Endothelial cell of umbilical vein (primary cell): ENCODE results near the gene DNMT1. TPM values are rescaled to one million over a fixed set of nuclear protein-coding genes. Genes with fewer than 3 reads are reported as not detected.

ENCODE experiments used
- BruUV-seq: library from RNA; stranded (reverse); fragments of 400-500 nt; replicated peaks from 2 replicates; lab custom pipeline; 2021; lab: Mats Ljungman, UMichigan
- CTCF ChIA-PET: fragments of 300-600, 350-600 bp; sonication (Branson Sonifier 250); formaldehyde crosslinking; loops from one replicate; lab custom pipeline; 2021; ENCODE audit warnings: antibody characterized with exemption, inconsistent platforms; lab: Charles Lee
- POLR2A ChIA-PET: fragments of 300-600, 350-600 bp; sonication (Branson Sonifier 250); formaldehyde crosslinking; loops from one replicate; lab custom pipeline; 2021; ENCODE audit warnings: antibody characterized with exemption, inconsistent platforms; lab: Charles Lee
- DNase-seq: peaks from one replicate; pipeline ENCODE4 v3.0.0-alpha.2; 2011; ENCODE audit warnings: low read depth, low spot score
- FAIRE-seq: peaks from 2 replicates; lab custom pipeline; 2011; peaks lifted over from hg19 to GRCh38; lab: Jason Lieb, UNC
- H2AFZ ChIP-seq: 2 replicates; pipeline ENCODE4 v1.6.0; 2012; ENCODE audit warnings: low read depth, low read length, control low read depth, inconsistent platforms
- H3K27ac ChIP-seq: 2 replicates; pipeline ENCODE4 v1.5.1; 2011; ENCODE audit warnings: low read depth, mild to moderate bottlenecking, control low read depth, low read length, moderate library complexity; ENCODE audit not compliant: insufficient read depth
- H3K27me3 ChIP-seq, 2 experiments: 2 replicates each; pipeline versions ENCODE4 v1.6.0 to v1.6.1; 2011; ENCODE audit warnings: low read length in 2 of 2, mixed read lengths in 1 of 2; ENCODE audit not compliant: control insufficient read depth in 2 of 2, insufficient read depth in 2 of 2
- H3K36me3 ChIP-seq, 2 experiments: 2 replicates in 1 of 2; 3 replicates in 1 of 2; pipeline ENCODE4 v1.5.1; 2011; ENCODE audit warnings: low read length in 2 of 2, mild to moderate bottlenecking in 1 of 2, moderate library complexity in 1 of 2; ENCODE audit not compliant: control insufficient read depth in 2 of 2, insufficient read depth in 2 of 2; ENCODE audit errors: extremely low read depth in 1 of 2
- H3K4me1 ChIP-seq: 3 replicates; pipeline ENCODE4 v1.5.1; 2011; ENCODE audit warnings: mild to moderate bottlenecking, low read length; ENCODE audit not compliant: control insufficient read depth, insufficient read depth; ENCODE audit errors: extremely low read depth
- H3K4me2 ChIP-seq: 2 replicates; pipeline ENCODE4 v1.6.1; 2011; ENCODE audit warnings: low read length, control low read depth, mixed read lengths; ENCODE audit not compliant: insufficient read depth
- H3K4me3 ChIP-seq, 3 experiments: fragments of 200-600 bp in 1 of 3; sonication (generic), shearing (Covaris generic) in 1 of 3; replicated peaks in 1 of 3; 2 replicates each; pipeline ENCODE4 v1.5.1; 2011 to 2016; ENCODE audit warnings: control low read depth in 3 of 3, low read length in 3 of 3, mild to moderate bottlenecking in 2 of 3, inconsistent platforms in 1 of 3, low read depth in 1 of 3, moderate library complexity in 1 of 3; ENCODE audit not compliant: insufficient read depth in 1 of 3
- H3K79me2 ChIP-seq: 2 replicates; pipeline ENCODE4 v1.6.0; 2012; ENCODE audit warnings: low read length, inconsistent platforms; ENCODE audit not compliant: control insufficient read depth, insufficient read depth
- H3K9ac ChIP-seq: replicated peaks from 2 replicates; pipeline ENCODE3; 2011; ENCODE audit warnings: low read length, control low read depth; ENCODE audit not compliant: insufficient read depth; ENCODE audit errors: extremely low read depth
- H3K9me1 ChIP-seq: replicated peaks from 3 replicates; pipeline ENCODE4 v1.6.0; 2011; ENCODE audit warnings: mild to moderate bottlenecking, low read length; ENCODE audit not compliant: control insufficient read depth, insufficient read depth; ENCODE audit errors: extremely low read depth
- H3K9me3 ChIP-seq: replicated peaks from 2 replicates; pipeline ENCODE4 v1.5.1; 2012; ENCODE audit warnings: low read length, inconsistent platforms; ENCODE audit not compliant: control insufficient read depth, insufficient read depth
- H4K20me1 ChIP-seq: replicated peaks from 2 replicates; pipeline ENCODE3; 2011; ENCODE audit warnings: mild to moderate bottlenecking, low read length; ENCODE audit not compliant: control insufficient read depth, insufficient read depth; ENCODE audit errors: extremely low read depth
- EZH2 ChIP-seq: IDR thresholded peaks from 2 replicates; pipeline ENCODE4 v1.6.1; 2012; ENCODE audit warnings: borderline replicate concordance, low read depth, mild to moderate bottlenecking, moderate library complexity, low read length, inconsistent platforms; ENCODE audit not compliant: severe bottlenecking
- FOS ChIP-seq: IDR thresholded peaks from 2 replicates; pipeline ENCODE4 v1.6.1; 2011; ENCODE audit warnings: mild to moderate bottlenecking, low read length, moderate library complexity, borderline replicate concordance; ENCODE audit not compliant: insufficient read depth
- GATA2 ChIP-seq: IDR thresholded peaks from 2 replicates; pipeline ENCODE4 v1.7.0; 2011; ENCODE audit warnings: low read depth, mild to moderate bottlenecking, moderate library complexity, mixed read lengths, low read length; ENCODE audit not compliant: insufficient read length, insufficient read depth
- JUN ChIP-seq: IDR thresholded peaks from 2 replicates; pipeline ENCODE4 v1.6.1; 2011; ENCODE audit warnings: borderline replicate concordance, low read depth; ENCODE audit not compliant: insufficient read length, insufficient read depth
- MAX ChIP-seq: IDR thresholded peaks from 2 replicates; pipeline ENCODE4 v1.6.1; 2011; ENCODE audit not compliant: insufficient read depth, insufficient read length
- MYC ChIP-seq: IDR thresholded peaks from one replicate; pipeline ENCODE4 v1.6.1; 2011; ENCODE audit warnings: mild to moderate bottlenecking, low read depth, low read length
- POLR2A ChIP-seq: IDR thresholded peaks from 2 replicates; pipeline ENCODE4 v1.6.1; 2012; ENCODE audit warnings: low read depth, mild to moderate bottlenecking, control low read depth, low read length
- POLR2AphosphoS5 ChIP-seq: IDR thresholded peaks from 2 replicates; pipeline ENCODE4 v1.6.1; 2012; ENCODE audit warnings: low read depth, mild to moderate bottlenecking, control low read depth, low read length, moderate library complexity; ENCODE audit not compliant: insufficient read depth
- dilution Hi-C: fragments of 300-500 bp; cut with MboI; formaldehyde crosslinking; loops from one replicate; pipeline ENCODE4 v1.15.0; 2019; ENCODE audit warnings: low sequenced_read_pairs; ENCODE audit not compliant: extremely low pct_ligation_motif_present
- intact Hi-C: fragments of 100-400 bp; cut with micrococcal nuclease; formaldehyde crosslinking; loops from one replicate; pipeline ENCODE4 v1.10.0; 2022
- polyA plus RNA-seq, 4 experiments: library from polyadenylated mRNA; depleted of rRNA in 3 of 4; stranded (reverse) in 3 of 4; unstranded in 1 of 4; fragments of >200 nt; gene quantifications; 2 replicates each; pipeline versions ENCODE4 v1.2.1 to v1.2.3, GENCODE V29; 2011 to 2012; ENCODE audit warnings: missing spikeins in 1 of 4
- total RNA-seq: library from RNA; stranded (reverse); gene quantifications from 2 replicates; pipeline ENCODE4 v1.2.3, GENCODE V29; 2021
- TF ChIP-seq, protein P1 (sequence below), 2 donors: IDR thresholded peaks; 1 replicate in 1 of 2; 2 replicates in 1 of 2; pipeline ENCODE4 v1.5.1; 2011; ENCODE audit warnings: low read length in 2 of 2, mild to moderate bottlenecking in 2 of 2, moderate library complexity in 2 of 2, control low read depth in 1 of 2, inconsistent platforms in 1 of 2, low read depth in 1 of 2; ENCODE audit not compliant: insufficient read depth in 1 of 2; ENCODE audit errors: extremely low read depth in 1 of 2

DNMT1 gene
- total and polyA plus RNA-seq, 2 donors (not counting 3 experiments of a cell fraction or from before 2014, with no cell fraction given): 53.4 to 165 TPM

DNA sequence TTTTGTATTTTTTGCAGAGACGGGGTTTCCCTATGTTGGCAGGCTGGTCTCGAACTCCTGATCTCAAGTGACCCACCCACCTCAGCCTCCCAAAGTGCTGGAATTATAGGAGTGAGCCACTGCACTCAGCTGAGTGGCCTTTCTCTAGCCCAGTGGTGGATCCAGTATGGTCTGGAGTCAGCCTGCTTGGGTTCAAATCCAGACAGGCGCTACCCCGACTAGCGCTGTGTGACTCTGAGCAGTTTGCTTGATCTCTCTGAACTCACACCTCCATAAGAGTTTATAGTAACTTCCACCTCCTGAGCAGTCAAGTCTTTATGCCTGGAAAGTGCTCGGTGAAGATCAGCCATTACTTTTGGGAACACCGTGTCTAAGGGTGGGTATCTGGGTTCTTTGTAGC is 25.9 kb upstream of the DNMT1 start:
- POLR2A ChIA-PET: no interaction called here
- dilution Hi-C loops: no loop called here
- FAIRE-seq: no peak

More for the DNA sequence above, 25.9 kb upstream of the DNMT1 start:
- intact Hi-C loops: no loop called here
- Histone ChIP-seq H3K36me3 (no peaks in the 10 kb centered on the region), H3K79me2 (no peaks in the 10 kb centered on the region), H3K9me3 (no peaks in the 10 kb centered on the region), H3K9me1 (no peaks in the 10 kb centered on the region), H2AFZ (no peak overlapping the region), H3K27me3 (no peaks in the 10 kb centered on the region), H3K4me1 (no peaks in the 10 kb centered on the region), H3K4me3 (no peak overlapping the region), H3K9ac (no peak overlapping the region), H3K27ac (no peak overlapping the region), H3K4me2 (no peak overlapping the region), H4K20me1 (no peaks in the 10 kb centered on the region)
- CTCF ChIA-PET: interaction anchor here (1.0 to 2.0 kb wide), 6 partner anchors 8 to 29 kb away, joined by 3 to 13 read pairs (median 4); partner anchors contain the start of gene DNMT1
- DNase-seq: no peak
- no peak for TF ChIP-seq GATA2
- TF ChIP-seq EZH2: no peak
- TF ChIP-seq FOS: no peak
- TF ChIP-seq JUN: no peak
- TF ChIP-seq POLR2AphosphoS5: no peak
- no peak for TF ChIP-seq MAX
- TF ChIP-seq MYC: no peak
- TF ChIP-seq POLR2A: no peak
- TF ChIP-seq, protein P1, sequence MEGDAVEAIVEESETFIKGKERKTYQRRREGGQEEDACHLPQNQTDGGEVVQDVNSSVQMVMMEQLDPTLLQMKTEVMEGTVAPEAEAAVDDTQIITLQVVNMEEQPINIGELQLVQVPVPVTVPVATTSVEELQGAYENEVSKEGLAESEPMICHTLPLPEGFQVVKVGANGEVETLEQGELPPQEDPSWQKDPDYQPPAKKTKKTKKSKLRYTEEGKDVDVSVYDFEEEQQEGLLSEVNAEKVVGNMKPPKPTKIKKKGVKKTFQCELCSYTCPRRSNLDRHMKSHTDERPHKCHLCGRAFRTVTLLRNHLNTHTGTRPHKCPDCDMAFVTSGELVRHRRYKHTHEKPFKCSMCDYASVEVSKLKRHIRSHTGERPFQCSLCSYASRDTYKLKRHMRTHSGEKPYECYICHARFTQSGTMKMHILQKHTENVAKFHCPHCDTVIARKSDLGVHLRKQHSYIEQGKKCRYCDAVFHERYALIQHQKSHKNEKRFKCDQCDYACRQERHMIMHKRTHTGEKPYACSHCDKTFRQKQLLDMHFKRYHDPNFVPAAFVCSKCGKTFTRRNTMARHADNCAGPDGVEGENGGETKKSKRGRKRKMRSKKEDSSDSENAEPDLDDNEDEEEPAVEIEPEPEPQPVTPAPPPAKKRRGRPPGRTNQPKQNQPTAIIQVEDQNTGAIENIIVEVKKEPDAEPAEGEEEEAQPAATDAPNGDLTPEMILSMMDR (IDR thresholded peaks at IDR 0.05; ENCODE audit: extremely low read depth in 1 of 2, insufficient read depth in 1 of 2, low read depth in 1 of 2, low read length in 2 of 2): no peak
- no TSS peak for BruUV-seq
